GM12864 (cell line): ENCODE measurements around the gene ANKRD29.

ENCODE experiments used
- DNase-seq: peaks from one replicate; pipeline ENCODE4 v3.0.0-alpha.2; 2011; ENCODE audit warnings: low read depth
- H3K4me3 ChIP-seq: 2 replicates; pipeline ENCODE4 v1.5.1; 2011; ENCODE audit warnings: mild to moderate bottlenecking, low read depth, low read length, control low read depth
- CTCF ChIP-seq: IDR thresholded peaks from 2 replicates; pipeline ENCODE4 v1.5.1; 2011; ENCODE audit warnings: low read depth, mild to moderate bottlenecking, moderate library complexity, low read length, control low read depth, inconsistent platforms; ENCODE audit errors: missing control alignments

The ANKRD29 gene

GRCh38 chr18:23673725-23674124, 11.0 kb upstream of the ANKRD29 start:
- no peak for DNase-seq
- TF ChIP-seq CTCF = no peak
- no peak overlapping the region for H3K4me3 ChIP-seq

- H3K4me3 ChIP-seq = no peak overlapping the region
- TF ChIP-seq CTCF = no peak
- DNase-seq = no peak
These were observed 8.9 kb upstream of the ANKRD29 start for GRCh38 chr18:23671564-23671963.

GRCh38 chr18:23669804-23670405, 7.2 kb upstream of the ANKRD29 start:
- TF ChIP-seq CTCF = no peak
- no peak for DNase-seq
- no peak overlapping the region for H3K4me3 ChIP-seq

GRCh38 chr18:23669202-23669766, 6.6 kb upstream of the ANKRD29 start:
- no peak for TF ChIP-seq CTCF
- H3K4me3 ChIP-seq = no peak overlapping the region
- DNase-seq = no peak

- H3K4me3 ChIP-seq = no peak overlapping the region
- no peak for DNase-seq
- TF ChIP-seq CTCF = no peak
These were observed 6.0 kb upstream of the ANKRD29 start for GRCh38 chr18:23668731-23669130.

GRCh38 chr18:23667114-23667513, 4.4 kb upstream of the ANKRD29 start:
- no peak for TF ChIP-seq CTCF
- H3K4me3 ChIP-seq = no peak overlapping the region
- no peak for DNase-seq

GRCh38 chr18:23664674-23665073, 2.0 kb upstream of the ANKRD29 start:
- DNase-seq = no peak
- no peak overlapping the region for H3K4me3 ChIP-seq
- no peak for TF ChIP-seq CTCF
